ENCODE data around the gene URGCP. TPM values are rescaled to one million over a fixed set of nuclear protein-coding genes. Genes with fewer than 3 reads are reported as not detected.
A peak's percentile ranks its signal among the peaks of the same experiment; 100 is the strongest.

Gene URGCP
- total and polyA plus RNA-seq, 12 donors, result 53.8 to 103 (median 67.6) TPM

GRCh38 chr7:43891069-43891955, 15.1 kb downstream of the URGCP start:
- 45 to 59% (median 47%) methylated on average over 12 of the region's 12 CpGs for WGBS, 4 donors
- H3K4me3 ChIP-seq, result no peak overlapping the region
- H3K36me3 ChIP-seq (replicated peaks in 1 of 2), result peaks cover 0 to 6% of the 10 kb centered on the region in 2 donors
- H3K27ac ChIP-seq, result peak overlapping the region; percentile 45 to 82 (median 69)
- TF ChIP-seq, protein P1, sequence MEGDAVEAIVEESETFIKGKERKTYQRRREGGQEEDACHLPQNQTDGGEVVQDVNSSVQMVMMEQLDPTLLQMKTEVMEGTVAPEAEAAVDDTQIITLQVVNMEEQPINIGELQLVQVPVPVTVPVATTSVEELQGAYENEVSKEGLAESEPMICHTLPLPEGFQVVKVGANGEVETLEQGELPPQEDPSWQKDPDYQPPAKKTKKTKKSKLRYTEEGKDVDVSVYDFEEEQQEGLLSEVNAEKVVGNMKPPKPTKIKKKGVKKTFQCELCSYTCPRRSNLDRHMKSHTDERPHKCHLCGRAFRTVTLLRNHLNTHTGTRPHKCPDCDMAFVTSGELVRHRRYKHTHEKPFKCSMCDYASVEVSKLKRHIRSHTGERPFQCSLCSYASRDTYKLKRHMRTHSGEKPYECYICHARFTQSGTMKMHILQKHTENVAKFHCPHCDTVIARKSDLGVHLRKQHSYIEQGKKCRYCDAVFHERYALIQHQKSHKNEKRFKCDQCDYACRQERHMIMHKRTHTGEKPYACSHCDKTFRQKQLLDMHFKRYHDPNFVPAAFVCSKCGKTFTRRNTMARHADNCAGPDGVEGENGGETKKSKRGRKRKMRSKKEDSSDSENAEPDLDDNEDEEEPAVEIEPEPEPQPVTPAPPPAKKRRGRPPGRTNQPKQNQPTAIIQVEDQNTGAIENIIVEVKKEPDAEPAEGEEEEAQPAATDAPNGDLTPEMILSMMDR (IDR thresholded peaks at IDR 0.05), result no peak
- TF ChIP-seq POLR2A (IDR thresholded peaks at IDR 0.05), result peak in 1 of 2 donors; percentile 61
- intact Hi-C loops (cut with DNase I), result no loop called here
- H3K27me3 ChIP-seq, result no peaks in the 10 kb centered on the region
- DNase-seq, result peak in 2 of 7 donors; percentile 43 to 58
- H3K9me3 ChIP-seq (replicated peaks in 1 of 3), result no peaks in the 10 kb centered on the region
- peaks cover 18 to 36% of the 10 kb centered on the region in 2 donors for H3K4me1 ChIP-seq (replicated peaks in 1 of 2)

- H3K4me3 ChIP-seq, result no peak overlapping the region
- 83 to 90% (median 87%) methylated on average over 5 to 6 of the region's 6 CpGs for WGBS, 4 donors
- H3K4me1 ChIP-seq (replicated peaks in 1 of 2), result peaks cover 18 to 36% of the 10 kb centered on the region in 2 donors
- H3K27ac ChIP-seq, result peak overlapping the region in 3 of 5 donors; percentile 67 to 82 (median 81)
- H3K36me3 ChIP-seq (replicated peaks in 1 of 2), result peaks cover 0 to 14% of the 10 kb centered on the region in 2 donors
- H3K27me3 ChIP-seq, result no peaks in the 10 kb centered on the region
- intact Hi-C loops (cut with DNase I), result no loop called here
- no peak for DNase-seq
- no peaks in the 10 kb centered on the region for H3K9me3 ChIP-seq (replicated peaks in 1 of 3)
- TF ChIP-seq POLR2A (IDR thresholded peaks at IDR 0.05), result no peak
- TF ChIP-seq, protein P1 (IDR thresholded peaks at IDR 0.05), result no peak
Measured at GRCh38 chr7:43890468-43890867, 15.9 kb downstream of the URGCP start.

DNA sequence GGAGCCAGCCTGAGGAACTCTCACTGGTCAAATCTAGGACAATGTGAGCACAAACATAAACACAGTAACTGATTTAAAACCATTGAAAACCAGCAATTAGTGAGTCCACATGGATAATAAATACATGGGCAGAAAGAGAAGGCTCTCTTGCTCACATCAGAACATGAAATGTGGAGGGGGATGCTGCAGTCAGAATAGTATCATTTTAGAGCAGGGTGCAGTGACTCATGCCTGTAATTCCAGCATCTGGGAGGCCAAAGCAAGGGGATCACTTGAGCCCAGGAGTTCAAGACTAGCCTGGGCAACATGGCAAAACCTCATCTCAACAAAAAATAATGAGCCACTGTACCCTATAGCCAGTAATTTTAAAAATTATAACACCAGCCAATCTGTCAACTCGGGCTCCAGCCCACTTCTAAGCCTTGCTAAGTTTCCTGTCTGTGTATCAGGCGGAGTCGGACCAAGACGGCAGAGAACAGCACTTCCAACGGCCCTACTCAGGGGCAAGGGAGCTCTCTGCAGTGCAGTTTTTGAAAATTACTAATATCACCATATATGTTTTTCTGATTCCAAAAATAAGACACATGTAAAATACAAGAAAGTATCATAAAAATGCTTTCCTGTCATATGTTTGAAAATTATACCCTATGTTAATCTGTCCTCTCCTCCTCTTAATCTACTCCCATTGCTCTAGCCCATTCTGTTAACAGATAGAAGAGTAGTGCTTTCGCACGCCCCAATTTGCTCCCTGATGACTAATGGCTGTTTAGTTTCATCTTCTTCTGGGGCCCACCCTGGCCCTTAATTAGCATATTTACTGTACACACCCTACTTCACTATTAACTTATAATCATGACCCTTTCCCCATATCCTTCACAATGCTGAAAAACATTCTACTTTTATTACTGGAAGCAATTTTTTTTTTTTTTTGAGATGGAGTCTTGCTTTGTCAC, 17.1 kb downstream of the URGCP start:
- Histone ChIP-seq H3K27me3 (no peaks in the 10 kb centered on the region), H3K27ac (no peak overlapping the region), H3K4me1 (replicated peaks in 1 of 2) (peaks cover 18 to 36% of the 10 kb centered on the region in 2 donors), H3K36me3 (replicated peaks in 1 of 2) (peaks cover 0 to 15% of the 10 kb centered on the region in 2 donors), H3K9me3 (replicated peaks in 1 of 3) (no peaks in the 10 kb centered on the region), H3K4me3 (no peak overlapping the region)
- DNase-seq, result no peak
- TF ChIP-seq, protein P1 (IDR thresholded peaks at IDR 0.05), result no peak
- no peak for TF ChIP-seq POLR2A (IDR thresholded peaks at IDR 0.05)
- WGBS, 4 donors, result 75 to 81% (median 81%) methylated on average over 7 of the region's 7 CpGs
- intact Hi-C loops (cut with DNase I), result no loop called here

GRCh38 chr7:43884617-43885016, 21.8 kb downstream of the URGCP start:
- Histone ChIP-seq H3K36me3 (replicated peaks in 1 of 2) (peaks cover 0 to 43% of the 10 kb centered on the region in 2 donors), H3K27me3 (no peaks in the 10 kb centered on the region), H3K4me3 (no peak overlapping the region), H3K4me1 (replicated peaks in 1 of 2) (peaks cover 8 to 22% of the 10 kb centered on the region in 2 donors), H3K9me3 (replicated peaks in 1 of 3) (no peaks in the 10 kb centered on the region), H3K27ac (peak overlapping the region in 1 of 5 donors; percentile 5)
- intact Hi-C loops (cut with DNase I), result no loop called here
- WGBS, 4 donors, result 67 to 73% (median 69%) methylated on average over 4 of the region's 4 CpGs
- TF ChIP-seq POLR2A (IDR thresholded peaks at IDR 0.05), result no peak
- TF ChIP-seq, protein P1 (IDR thresholded peaks at IDR 0.05), result no peak
- no peak for DNase-seq
